Measurements from ENCODE around the gene CCDC63. TPM values are rescaled to one million over a fixed set of nuclear protein-coding genes. Genes with fewer than 3 reads are reported as not detected.

Gene CCDC63
- total RNA-seq (2016; rRNA removed; fragmentation: Illumina TruSeq; extraction: Trizol), result not detected in 2 replicates
- not detected in 2 replicates for total RNA-seq (2016; cell fraction: cytosol; rRNA removed; fragmentation: Illumina TruSeq; extraction: Trizol; ENCODE audit: low read depth)
- total RNA-seq (2016; cell fraction: insoluble cytoplasmic fraction; rRNA removed; fragmentation: Illumina TruSeq; extraction: Trizol), result not detected in 2 replicates
- not detected in 2 replicates for total RNA-seq (2016; cell fraction: membrane; rRNA removed; fragmentation: Illumina TruSeq; extraction: Trizol)
- not detected in 2 replicates for total RNA-seq (2016; cell fraction: nucleus; rRNA removed; fragmentation: Illumina TruSeq; extraction: Trizol)
- not detected in 2 replicates for polyA plus RNA-seq (2011; rRNA removed)
- not detected in 2 replicates for polyA plus RNA-seq (2011; cell fraction: cytosol; rRNA removed)
- not detected in 2 replicates for polyA plus RNA-seq (2011; cell fraction: nucleus; rRNA removed)
- not detected in 2 replicates for polyA plus RNA-seq (2012)
- polyA plus RNA-seq (2016; cell fraction: cytosol; fragmentation: Illumina TruSeq; extraction: Trizol; ENCODE audit: low read depth), result not detected in 2 replicates
- not detected in 2 replicates for polyA plus RNA-seq (2016; cell fraction: insoluble cytoplasmic fraction; fragmentation: Illumina TruSeq; extraction: Trizol; ENCODE audit: low read depth)
- polyA plus RNA-seq (2016; cell fraction: membrane; fragmentation: Illumina TruSeq; extraction: Trizol; ENCODE audit: low read depth), result not detected in 2 replicates
- not detected in 2 replicates for polyA plus RNA-seq (2016; cell fraction: nucleus; fragmentation: Illumina TruSeq; extraction: Trizol; ENCODE audit: insufficient read depth, low read depth)
- polyA minus RNA-seq (2011; rRNA and poly(A)+ RNA removed; ENCODE audit: low replicate concordance), result 0.16 TPM in 1 of 2 replicates, not detected in the other
- polyA minus RNA-seq (2011; cell fraction: cytosol; rRNA and poly(A)+ RNA removed), result not detected in 2 replicates
- polyA minus RNA-seq (2011; cell fraction: nucleus; rRNA and poly(A)+ RNA removed), result not detected in 2 replicates
- percentile 4 among the genes with signal in this experiment for Bru-seq, nascent RNA
- BruChase-seq, experiment 1, labeled RNA remaining after a 6-hour chase, result percentile 4 among the genes with signal in this experiment
- percentile 2 among the genes with signal in this experiment for BruChase-seq, experiment 2, labeled RNA remaining after a 2-hour chase
- long read RNA-seq, experiment 1, result 0 reads
- long read RNA-seq, experiment 2, result 0 reads

GRCh38 chr12:110846615-110847566 lies at the start of gene CCDC63:
Gene CCDC63 (plus strand): TSS chr12:110846987. CDS start chr12:110852955, 5,968 bp downstream.
- Histone ChIP-seq H4K20me1 (ENCODE audit: insufficient read depth, low read length) (no peaks in the 10 kb centered on the region), H3K79me2 (ENCODE audit: insufficient read depth, low read length) (no peaks in the 10 kb centered on the region), H3K4me1 (ENCODE audit: insufficient read depth, low read length) (peaks cover 7% of the 10 kb centered on the region), H3K9ac (ENCODE audit: insufficient read depth, low read depth, low read length) (no peak within 1 kb of the TSS), H2AFZ (ENCODE audit: low read length) (no peak within 1 kb of the TSS), H3K36me3 (replicated peaks in 1 of 2; ENCODE audit: control insufficient read depth in 1 of 2, insufficient read depth in 2 of 2, low read length in 2 of 2) (no peaks in the 10 kb centered on the region), H3K27me3 (ENCODE audit: control insufficient read depth in 1 of 2, insufficient read depth in 2 of 2, low read length in 2 of 2) (peaks cover 7 to 58% of the 10 kb centered on the region in 2 experiments; a peak in 4 of 5 replicates), H3K4me3 (replicated peaks in 1 of 3; ENCODE audit: insufficient read depth in 1 of 3, low read depth in 2 of 3, low read length in 3 of 3) (peak within 1 kb of the TSS in 1 of 3 experiments; percentile 50; a peak in 2 of 6 replicates), H3K9me3 (ENCODE audit: low read length) (no peaks in the 10 kb centered on the region), H3K27ac (ENCODE audit: extremely low read length, insufficient read depth, low read length) (no peak within 1 kb of the TSS), H3K4me2 (ENCODE audit: low read depth, low read length) (peak within 1 kb of the TSS; percentile 61)
- in situ Hi-C loops (cut with HindIII; ENCODE audit: extremely low pct_ligation_motif_present, low pct_unique_long_range_greater_than_20kb), result no loop called here
- ATAC-seq (peak; percentile 94), FAIRE-seq (no peak), DNase-seq (ENCODE audit: low spot score) (peak; percentile 14)
- POLR2A ChIA-PET, result no interaction called here
- WGBS (ENCODE audit: low lambda C conversion rate), result 45% methylated on average over 27 of the region's 60 CpGs
- CTCF ChIA-PET (ENCODE audit: low intra/inter-chr PET ratio, low total read pairs), result no interaction called here
- intact Hi-C loops (cut with micrococcal nuclease; ENCODE audit: unreplicated experiment), result no loop called here
- no TSS peak for BruUV-seq (replicated peaks)
- TF ChIP-seq ZNF501 (CRISPR knock-in tag; IDR thresholded peaks at IDR 0.05) (peak; percentile 31; the same call in 1 of the 2 replicates), STAG1 (CRISPR knock-in tag; IDR thresholded peaks at IDR 0.05) (peak; percentile 65), ZNF556 (CRISPR knock-in tag; IDR thresholded peaks at IDR 0.05; ENCODE audit: borderline replicate concordance) (peak; percentile 21; the same call in 1 of the 2 replicates), SMARCC2 (IDR thresholded peaks at IDR 0.05) (no peak), ETS1 (CRISPR knock-in tag; IDR thresholded peaks at IDR 0.05) (no peak), DMAP1 (CRISPR knock-in tag; IDR thresholded peaks at IDR 0.05) (no peak), SETDB1 (CRISPR knock-in tag; IDR thresholded peaks at IDR 0.05; ENCODE audit: borderline replicate concordance) (no peak), POLR2G (IDR thresholded peaks at IDR 0.05; ENCODE audit: low read depth, low read length) (no peak), ZNF382 (CRISPR knock-in tag; IDR thresholded peaks at IDR 0.05; ENCODE audit: borderline replicate concordance) (no peak), ZNF292 (CRISPR knock-in tag; IDR thresholded peaks at IDR 0.05; ENCODE audit: borderline replicate concordance, low read depth) (no peak), TBX2 (CRISPR knock-in tag; IDR thresholded peaks at IDR 0.05; ENCODE audit: borderline replicate concordance) (peak; percentile 30; the same call in 1 of the 2 replicates), HNRNPLL (IDR thresholded peaks at IDR 0.05; ENCODE audit: low read depth, low read length, poor library complexity, severe bottlenecking) (peak; percentile 76), ZNF607 (CRISPR knock-in tag; IDR thresholded peaks at IDR 0.05; ENCODE audit: borderline replicate concordance) (no peak)
- TF ChIP-seq, protein P1, sequence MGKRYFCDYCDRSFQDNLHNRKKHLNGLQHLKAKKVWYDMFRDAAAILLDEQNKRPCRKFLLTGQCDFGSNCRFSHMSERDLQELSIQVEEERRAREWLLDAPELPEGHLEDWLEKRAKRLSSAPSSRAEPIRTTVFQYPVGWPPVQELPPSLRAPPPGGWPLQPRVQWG (CRISPR knock-in tag; IDR thresholded peaks at IDR 0.05; ENCODE audit: borderline replicate concordance, low read depth), result no peak

All from HepG2 (cell line).